Ishikawa (cell line): ENCODE results near the gene NR5A1.

Experiments used
- CEBPB ChIP-seq: IDR thresholded peaks from 2 replicates; pipeline ENCODE4 v1.6.1; 2012
- CREB1 ChIP-seq: IDR thresholded peaks from 2 replicates; pipeline ENCODE4 v1.6.1; 2012; ENCODE audit warnings: low read depth
- EGR1 ChIP-seq: IDR thresholded peaks from 2 replicates; pipeline ENCODE4 v1.6.1; 2012
- EP300 ChIP-seq: IDR thresholded peaks from 2 replicates; pipeline ENCODE4 v1.6.1; 2012; ENCODE audit warnings: borderline replicate concordance
- FOXM1 ChIP-seq: IDR thresholded peaks from 2 replicates; pipeline ENCODE4 v1.6.1; 2012; ENCODE audit warnings: low read depth, borderline replicate concordance
- MAX ChIP-seq: IDR thresholded peaks from 2 replicates; pipeline ENCODE4 v1.6.1; 2012
- NFIC ChIP-seq: IDR thresholded peaks from 2 replicates; pipeline ENCODE4 v1.6.1; 2012
- RAD21 ChIP-seq: IDR thresholded peaks from 2 replicates; pipeline ENCODE4 v1.6.1; 2012; ENCODE audit warnings: low read depth
- REST ChIP-seq: IDR thresholded peaks from 2 replicates; pipeline ENCODE4 v1.6.1; 2012; ENCODE audit warnings: low read depth, mild to moderate bottlenecking
- TAF1 ChIP-seq: IDR thresholded peaks from 2 replicates; pipeline ENCODE4 v1.6.1; 2012; ENCODE audit warnings: low read depth, mild to moderate bottlenecking
- TCF12 ChIP-seq: IDR thresholded peaks from 2 replicates; pipeline ENCODE4 v1.6.1; 2012; ENCODE audit warnings: low read depth
- TEAD4 ChIP-seq: IDR thresholded peaks from 2 replicates; pipeline ENCODE4 v1.6.1; 2012
- USF1 ChIP-seq: IDR thresholded peaks from 2 replicates; pipeline ENCODE4 v1.6.1; 2012
- YY1 ChIP-seq: IDR thresholded peaks from 2 replicates; pipeline ENCODE4 v1.6.1; 2012; ENCODE audit warnings: low read depth
- ZBTB7A ChIP-seq: IDR thresholded peaks from 2 replicates; pipeline ENCODE4 v1.6.1; 2012; ENCODE audit warnings: low read depth

Gene NR5A1

DNA sequence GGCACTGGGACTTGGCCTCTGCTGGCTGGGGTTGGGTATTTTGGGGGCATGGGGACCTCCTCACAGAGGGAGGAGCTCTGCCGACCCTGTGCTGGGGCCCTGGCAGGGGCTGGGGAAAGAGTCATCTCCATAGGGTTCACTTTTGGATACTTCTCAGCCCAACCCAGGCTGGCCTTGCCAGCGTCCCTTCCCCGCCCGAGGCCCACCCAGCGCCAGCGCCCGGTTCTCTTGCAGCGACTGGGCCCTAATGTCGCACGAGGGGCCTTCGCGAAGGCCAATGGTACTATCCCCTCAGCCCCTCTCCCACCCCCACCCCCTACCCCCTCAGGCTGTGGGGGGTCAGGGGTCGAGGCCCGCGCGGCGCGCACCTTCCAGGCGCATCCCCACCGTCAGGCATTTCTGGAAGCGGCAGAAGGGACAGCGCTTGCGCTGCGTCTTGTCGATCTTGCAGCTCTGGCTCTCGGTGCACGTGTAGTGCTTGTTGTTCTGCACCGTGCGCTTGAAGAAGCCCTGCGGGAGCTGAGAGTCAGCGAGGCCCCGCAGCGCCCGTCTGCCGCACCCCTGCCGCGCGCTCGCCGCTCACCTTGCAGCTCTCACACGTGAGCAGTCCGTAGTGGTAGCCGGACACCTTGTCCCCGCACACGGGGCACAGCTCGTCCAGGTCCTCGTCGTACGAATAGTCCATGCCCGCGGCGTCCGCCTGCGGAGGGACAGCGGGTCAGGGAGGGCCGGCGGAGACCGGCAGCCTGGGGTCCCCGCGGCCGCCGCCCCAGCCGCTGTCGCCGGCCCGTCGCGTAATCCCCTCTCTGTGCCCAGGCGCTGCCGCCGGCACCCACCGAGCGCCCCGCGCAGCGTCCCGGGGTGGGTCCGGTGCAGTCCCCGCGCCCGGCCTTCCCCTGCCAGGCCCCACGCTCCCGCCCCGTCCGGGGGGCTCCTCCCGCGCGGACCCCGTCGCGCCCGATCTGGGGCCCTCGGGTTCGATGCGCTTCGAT is 4.2 kb downstream of the NR5A1 start:
- TF ChIP-seq TAF1 (no peak), YY1 (no peak), EGR1 (no peak), CREB1 (no peak), MAX (no peak), TEAD4 (no peak), ZBTB7A (no peak), USF1 (no peak), CEBPB (no peak), REST (no peak), RAD21 (no peak), TCF12 (no peak), EP300 (no peak), FOXM1 (no peak), NFIC (no peak)

DNA sequence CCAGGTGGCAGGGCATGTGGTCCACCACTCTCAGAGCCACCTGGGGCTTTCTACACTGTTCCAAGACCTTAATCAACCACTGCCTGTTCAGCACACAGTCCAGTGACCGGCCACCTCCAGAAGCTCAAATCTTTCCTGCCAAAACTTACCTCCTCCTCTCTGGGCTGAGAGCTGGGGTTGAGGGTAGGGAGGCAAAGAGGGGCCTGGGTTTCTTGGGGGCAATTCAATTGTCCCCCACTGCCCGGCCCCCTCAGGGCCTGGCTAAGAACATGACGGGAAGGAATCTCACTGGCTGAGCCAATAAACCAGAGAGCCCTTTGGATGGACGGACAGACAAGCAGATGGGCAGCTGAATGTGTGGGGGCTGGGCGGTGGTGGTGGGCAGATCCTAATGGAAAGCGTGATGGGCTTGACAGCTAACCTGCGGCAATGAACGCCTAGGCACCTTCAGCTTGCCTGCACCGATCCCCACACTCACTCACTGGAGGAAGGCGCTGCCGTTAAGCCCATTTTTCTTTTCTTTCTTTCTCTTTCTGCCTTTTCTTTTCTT is 5.4 kb downstream of the NR5A1 start:
- no peak for TF ChIP-seq MAX
- TF ChIP-seq TEAD4: no peak
- TF ChIP-seq EGR1: no peak
- TF ChIP-seq ZBTB7A: no peak
- TF ChIP-seq REST: no peak
- no peak for TF ChIP-seq EP300
- no peak for TF ChIP-seq FOXM1
- TF ChIP-seq TCF12: no peak
- no peak for TF ChIP-seq USF1
- TF ChIP-seq NFIC: no peak
- no peak for TF ChIP-seq CEBPB

DNA sequence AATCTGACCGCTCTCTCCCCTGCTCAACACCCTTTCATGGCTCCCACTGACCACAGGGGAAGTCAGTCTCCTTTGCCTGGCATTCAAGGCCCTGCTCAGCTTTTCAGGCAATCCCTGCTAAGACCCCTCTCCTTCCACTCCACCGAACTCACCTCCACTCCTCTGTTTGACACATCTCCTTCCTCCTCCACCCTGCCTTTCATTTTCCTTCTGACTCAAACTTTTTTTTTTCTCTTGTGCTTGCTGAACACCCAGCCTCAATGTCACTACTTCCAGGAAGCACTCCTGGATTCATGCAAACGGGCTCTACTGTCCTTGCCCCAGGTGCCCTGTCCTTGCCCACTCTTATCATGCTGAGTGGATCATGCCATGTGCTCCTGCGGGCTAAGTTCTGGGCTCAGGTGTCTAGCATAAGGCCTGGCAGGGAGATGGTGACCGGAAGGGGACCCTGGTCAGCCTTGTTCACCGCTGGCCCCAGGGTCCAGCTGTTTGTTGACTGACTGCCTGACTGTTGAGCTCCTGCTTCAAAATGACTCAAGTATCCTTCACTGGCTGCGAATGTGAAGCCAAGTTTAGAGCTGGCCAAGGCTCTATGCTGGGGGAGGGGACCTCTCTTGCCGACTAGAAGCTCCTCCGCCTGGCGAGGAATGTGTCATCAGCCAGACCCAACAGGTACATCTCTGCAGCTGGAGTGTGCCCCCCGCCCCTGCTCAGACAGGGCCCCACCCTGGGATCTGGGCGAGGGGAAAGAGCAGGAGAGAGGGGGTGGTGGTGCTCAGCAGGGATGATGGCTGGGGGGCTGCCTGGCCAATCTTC is 6.2 kb downstream of the NR5A1 start:
- no peak for TF ChIP-seq TEAD4
- TF ChIP-seq RAD21: no peak
- TF ChIP-seq TAF1: no peak

GRCh38 chr9:124500028-124500795 is 7.0 kb downstream of the NR5A1 start:
- no peak for TF ChIP-seq TCF12
- no peak for TF ChIP-seq ZBTB7A
- no peak for TF ChIP-seq TEAD4
- TF ChIP-seq EP300: no peak
- TF ChIP-seq NFIC: no peak
- TF ChIP-seq CEBPB: no peak
- no peak for TF ChIP-seq FOXM1
- no peak for TF ChIP-seq USF1
- TF ChIP-seq REST: no peak
- TF ChIP-seq CREB1: no peak
- TF ChIP-seq YY1: no peak
